Neural cell (in vitro differentiated cells): Measurements from ENCODE around the gene TDRKH. TPM values are rescaled to one million over a fixed set of nuclear protein-coding genes. Genes with fewer than 3 reads are reported as not detected.

Experiments
- H2AFZ ChIP-seq: fragments of 200-600, 300-800 bp; sonication (generic), shearing (Covaris generic); 2 replicates; pipeline ENCODE4 v1.6.0; 2014; ENCODE audit warnings: low read depth, mild to moderate bottlenecking, antibody characterized with exemption, low read length, moderate library complexity
- H3F3A ChIP-seq: fragments of 200-600 bp; shearing (Covaris generic); 2 replicates; pipeline ENCODE4 v1.6.1; 2016; ENCODE audit warnings: mild to moderate bottlenecking, moderate library complexity, mixed read lengths, antibody characterized with exemption, low read length; ENCODE audit not compliant: insufficient read depth, poor library complexity, severe bottlenecking
- H3K27ac ChIP-seq: fragments of 200-600, 300-800 bp; sonication (generic), shearing (Covaris generic); 2 replicates; pipeline ENCODE4 v1.5.1; 2014; ENCODE audit warnings: mild to moderate bottlenecking, low read length, moderate library complexity
- H3K27me3 ChIP-seq: fragments of 300-800, 200-600 bp; sonication (generic), shearing (Covaris generic); 2 replicates; pipeline ENCODE4 v1.6.0; 2014; ENCODE audit warnings: mild to moderate bottlenecking, low read depth, low read length, moderate library complexity; ENCODE audit not compliant: insufficient read depth
- H3K36me3 ChIP-seq: fragments of 300-800, 200-600 bp; sonication (generic), shearing (Covaris generic); 2 replicates; pipeline ENCODE4 v1.5.1; 2014; ENCODE audit warnings: mild to moderate bottlenecking, antibody characterized with exemption, low read length, moderate library complexity; ENCODE audit not compliant: insufficient read depth
- H3K4me2 ChIP-seq: fragments of 300-800, 200-600 bp; sonication (generic), shearing (Covaris generic); 2 replicates; pipeline ENCODE4 v1.6.0; 2014; ENCODE audit warnings: mild to moderate bottlenecking, low read length
- H3K4me3 ChIP-seq: fragments of 300-800, 200-600 bp; sonication (generic), shearing (Covaris generic); 2 replicates; pipeline ENCODE4 v1.5.1; 2014; ENCODE audit warnings: mild to moderate bottlenecking, low read length, moderate library complexity
- H3K79me2 ChIP-seq: fragments of 200-600 bp; shearing (Covaris generic); replicated peaks from 2 replicates; pipeline ENCODE4 v1.6.0; 2014; ENCODE audit warnings: mild to moderate bottlenecking, low read length, moderate library complexity; ENCODE audit not compliant: insufficient read depth
- H3K9ac ChIP-seq: fragments of 300-800, 200-600 bp; sonication (generic), shearing (Covaris generic); 2 replicates; pipeline ENCODE4 v1.6.1; 2016; ENCODE audit warnings: mild to moderate bottlenecking, low read length, mixed read lengths
- H3K9me2 ChIP-seq: fragments of 200-600 bp; shearing (Covaris generic); 2 replicates; pipeline ENCODE4 v1.6.1; 2016; ENCODE audit warnings: mild to moderate bottlenecking, low read length, mixed read lengths; ENCODE audit not compliant: insufficient read depth
- H3K9me3 ChIP-seq: fragments of 200-600, 300-800 bp; sonication (generic), shearing (Covaris generic); 2 replicates; pipeline ENCODE4 v1.6.1; 2016; ENCODE audit warnings: mild to moderate bottlenecking, mixed run types, low read length, moderate library complexity, mixed read lengths
- H4K20me1 ChIP-seq: fragments of 200-600 bp; shearing (Covaris generic); 2 replicates; pipeline ENCODE4 v1.6.1; 2016; ENCODE audit warnings: mild to moderate bottlenecking, mixed run types; ENCODE audit not compliant: insufficient read depth
- CTCF ChIP-seq: fragments of 450-650 bp; IDR thresholded peaks from 2 replicates; pipeline ENCODE4 v1.5.1; 2014; ENCODE audit warnings: antibody characterized with exemption, mild to moderate bottlenecking, moderate library complexity; ENCODE audit not compliant: poor library complexity, severe bottlenecking
- EP300 ChIP-seq: fragments of 450-650 bp; conservative IDR thresholded peaks from 2 replicates; pipeline ENCODE4 v1.6.1; 2014; ENCODE audit warnings: antibody characterized with exemption, mild to moderate bottlenecking, moderate library complexity; ENCODE audit not compliant: poor library complexity, severe bottlenecking
- EZH2 ChIP-seq: fragments of 200-600, 300-800 bp; shearing (Covaris generic), sonication (generic); IDR thresholded peaks from 2 replicates; pipeline ENCODE4 v1.6.1; 2014; ENCODE audit warnings: antibody characterized with exemption, low read length, borderline replicate concordance, mild to moderate bottlenecking; ENCODE audit not compliant: insufficient read depth, poor library complexity, severe bottlenecking
- MXI1 ChIP-seq: fragments of 450-650 bp; conservative IDR thresholded peaks from 2 replicates; pipeline ENCODE4 v1.6.1; 2014; ENCODE audit warnings: antibody characterized with exemption, mild to moderate bottlenecking; ENCODE audit not compliant: poor library complexity, severe bottlenecking
- POLR2AphosphoS5 ChIP-seq: IDR thresholded peaks from 2 replicates; pipeline ENCODE4 v1.6.1; 2012
- RAD21 ChIP-seq: fragments of 450-650 bp; conservative IDR thresholded peaks from 2 replicates; pipeline ENCODE4 v1.6.1; 2014; ENCODE audit warnings: antibody characterized with exemption, mild to moderate bottlenecking, moderate library complexity
- REST ChIP-seq: IDR thresholded peaks from 2 replicates; pipeline ENCODE4 v1.6.1; 2012; ENCODE audit warnings: borderline replicate concordance
- SMC3 ChIP-seq: fragments of 450-650 bp; conservative IDR thresholded peaks from 2 replicates; pipeline ENCODE4 v1.6.1; 2014; ENCODE audit warnings: antibody characterized with exemption, mild to moderate bottlenecking, moderate library complexity; ENCODE audit not compliant: poor library complexity
- TAF1 ChIP-seq: IDR thresholded peaks from 2 replicates; pipeline ENCODE4 v1.6.1; 2012; ENCODE audit warnings: low read depth
- polyA plus RNA-seq: library from polyadenylated mRNA; depleted of rRNA; stranded (reverse); fragments of >200 nt; gene quantifications from 2 replicates; pipeline ENCODE4 v1.2.3, GENCODE V29; 2014

Gene TDRKH
- polyA plus RNA-seq, 1 donor from 2014 or later, result 19.5 TPM

- Histone ChIP-seq H3K79me2 (no peaks in the 10 kb centered on the region), H4K20me1 (no peaks in the 10 kb centered on the region), H2AFZ (no peak overlapping the region), H3K9ac (no peak overlapping the region), H3F3A (no peaks in the 10 kb centered on the region), H3K27me3 (peaks cover 57% of the 10 kb centered on the region), H3K9me2 (no peaks in the 10 kb centered on the region), H3K4me3 (no peak overlapping the region), H3K36me3 (no peaks in the 10 kb centered on the region), H3K9me3 (no peaks in the 10 kb centered on the region), H3K27ac (no peak overlapping the region), H3K4me2 (no peak overlapping the region)
- TF ChIP-seq MXI1, result no peak
- no peak for TF ChIP-seq SMC3
- no peak for TF ChIP-seq RAD21
- TF ChIP-seq EZH2, result no peak
These were observed 46.9 kb upstream of the TDRKH start for GRCh38 chr1:151837197-151837596.

DNA sequence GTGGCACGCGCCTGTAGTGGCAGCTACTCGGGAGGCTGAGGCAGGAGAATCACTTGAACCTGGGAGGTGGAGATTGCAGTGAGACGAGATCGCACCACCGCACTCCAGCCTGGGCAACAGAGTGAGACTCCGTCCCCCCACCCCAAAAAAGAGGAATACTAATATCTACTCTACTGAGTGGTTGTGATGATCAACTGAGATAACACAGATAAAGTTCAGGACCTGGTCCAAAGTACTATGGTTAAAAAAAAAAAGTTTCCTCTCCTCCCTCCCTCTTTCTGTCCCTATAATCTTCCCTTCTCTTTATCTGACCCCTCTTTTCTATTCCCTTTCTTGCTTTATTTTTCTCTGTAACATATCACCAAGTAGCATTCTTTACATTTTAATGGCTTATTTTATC lies 45.3 kb upstream of the TDRKH start:
- TF ChIP-seq POLR2AphosphoS5 (no peak), RAD21 (no peak), REST (no peak), TAF1 (no peak), SMC3 (no peak), MXI1 (no peak), EP300 (no peak), EZH2 (no peak), CTCF (no peak)
- Histone ChIP-seq H3K9me3 (no peaks in the 10 kb centered on the region), H4K20me1 (no peaks in the 10 kb centered on the region), H3K4me3 (no peak overlapping the region), H3K9me2 (no peaks in the 10 kb centered on the region), H3F3A (no peaks in the 10 kb centered on the region), H3K9ac (no peak overlapping the region), H2AFZ (no peak overlapping the region), H3K4me2 (no peak overlapping the region), H3K36me3 (no peaks in the 10 kb centered on the region), H3K27me3 (peaks cover 50% of the 10 kb centered on the region), H3K79me2 (no peaks in the 10 kb centered on the region), H3K27ac (no peak overlapping the region)

DNA sequence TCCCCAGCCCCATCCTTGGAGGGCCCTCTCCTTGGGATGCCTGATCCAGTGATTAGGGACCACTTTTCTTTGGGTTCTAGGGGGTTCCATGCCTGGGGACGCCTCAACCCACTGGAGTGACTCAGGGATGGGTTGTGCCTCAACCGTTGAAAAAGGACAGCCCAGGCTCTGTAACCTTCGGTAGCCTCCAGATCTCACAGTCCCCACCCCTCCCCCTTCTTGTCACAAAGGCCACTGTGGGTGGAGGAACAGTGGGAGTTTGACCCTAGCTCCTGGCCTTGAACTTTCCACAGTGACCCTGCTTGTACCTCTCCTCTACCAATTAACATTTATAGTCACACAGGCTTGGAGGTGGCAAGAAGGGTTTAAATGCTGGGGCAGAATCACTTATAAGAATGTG lies 43.9 kb upstream of the TDRKH start:
- Histone ChIP-seq H3K9me3 (no peaks in the 10 kb centered on the region), H3K27me3 (peaks cover 36% of the 10 kb centered on the region), H2AFZ (no peak overlapping the region), H3K9me2 (no peaks in the 10 kb centered on the region), H3K4me2 (no peak overlapping the region), H3K79me2 (no peaks in the 10 kb centered on the region), H4K20me1 (no peaks in the 10 kb centered on the region), H3F3A (no peaks in the 10 kb centered on the region), H3K4me3 (no peak overlapping the region), H3K9ac (no peak overlapping the region), H3K27ac (no peak overlapping the region), H3K36me3 (no peaks in the 10 kb centered on the region)
- TF ChIP-seq RAD21 (no peak), SMC3 (no peak), EZH2 (no peak), CTCF (no peak), EP300 (no peak), POLR2AphosphoS5 (no peak), REST (no peak), TAF1 (no peak), MXI1 (no peak)
